H9 (cell line): ENCODE data around the gene MAP3K20. TPM values are rescaled to one million over a fixed set of nuclear protein-coding genes. Genes with fewer than 3 reads are reported as not detected.

Source experiments
- DNase-seq: peaks from one replicate; pipeline ENCODE4 v3.0.0-alpha.2; 2017
- H2AFZ ChIP-seq: one replicate; pipeline ENCODE4 v1.6.1; 2013; ENCODE audit warnings: mild to moderate bottlenecking, low read length, control low read depth, moderate library complexity
- H2AK5ac ChIP-seq: 2 replicates; pipeline ENCODE4 v1.6.1; 2013; ENCODE audit warnings: low read length, control low read depth, mixed read lengths; ENCODE audit not compliant: insufficient read length
- H2BK120ac ChIP-seq: one replicate; pipeline ENCODE4 v1.6.1; 2013; ENCODE audit warnings: low read depth, mild to moderate bottlenecking, low read length, control low read depth, inconsistent platforms; ENCODE audit not compliant: poor library complexity, severe bottlenecking
- H2BK12ac ChIP-seq: 2 replicates; pipeline ENCODE4 v1.6.1; 2013; ENCODE audit warnings: low read length, control low read depth, mixed read lengths, low read depth; ENCODE audit not compliant: insufficient read length
- H2BK15ac ChIP-seq: 2 replicates; pipeline ENCODE4 v1.6.1; 2013; ENCODE audit warnings: low read depth, low read length, control low read depth
- H2BK20ac ChIP-seq: one replicate; pipeline ENCODE4 v1.6.1; 2013; ENCODE audit warnings: low read depth, mild to moderate bottlenecking, low read length, control low read depth, inconsistent platforms; ENCODE audit not compliant: poor library complexity, severe bottlenecking
- H2BK5ac ChIP-seq: 2 replicates; pipeline ENCODE4 v1.6.1; 2013; ENCODE audit warnings: low read length, control low read depth, mixed read lengths; ENCODE audit not compliant: insufficient read length
- H3K14ac ChIP-seq: 2 replicates; pipeline ENCODE4 v1.6.1; 2013; ENCODE audit warnings: low read length, control low read depth; ENCODE audit not compliant: insufficient read depth
- H3K18ac ChIP-seq: 2 replicates; pipeline ENCODE4 v1.6.1; 2013; ENCODE audit warnings: low read depth, mild to moderate bottlenecking, mixed read lengths, low read length, control low read depth; ENCODE audit not compliant: insufficient read length
- H3K23ac ChIP-seq: 2 replicates; pipeline ENCODE4 v1.6.1; 2013; ENCODE audit warnings: low read length, control low read depth, mixed read lengths, low read depth; ENCODE audit not compliant: insufficient read length
- H3K23me2 ChIP-seq: 2 replicates; pipeline ENCODE4 v1.6.1; 2013; ENCODE audit warnings: low read depth, mild to moderate bottlenecking, mixed read lengths, low read length, control low read depth; ENCODE audit not compliant: insufficient read length, poor library complexity, severe bottlenecking
- H3K27ac ChIP-seq: 2 replicates; pipeline ENCODE4 v1.5.1; 2013; ENCODE audit warnings: low read length, control low read depth, mixed read lengths, low read depth; ENCODE audit not compliant: insufficient read length
- H3K27me3 ChIP-seq: 2 replicates; pipeline ENCODE4 v1.6.1; 2013; ENCODE audit warnings: low read length, control low read depth, inconsistent platforms; ENCODE audit not compliant: insufficient read depth
- H3K4ac ChIP-seq: 2 replicates; pipeline ENCODE4 v1.6.1; 2013; ENCODE audit warnings: low read depth, mild to moderate bottlenecking, control low read depth, inconsistent platforms, low read length, moderate library complexity
- H3K4me1 ChIP-seq: 2 replicates; pipeline ENCODE4 v1.6.1; 2013; ENCODE audit warnings: low read length, control low read depth, inconsistent platforms; ENCODE audit not compliant: insufficient read depth
- H3K4me2 ChIP-seq: 2 replicates; pipeline ENCODE4 v1.6.1; 2013; ENCODE audit warnings: low read length, control low read depth, mixed read lengths; ENCODE audit not compliant: insufficient read length, insufficient read depth
- H3K56ac ChIP-seq: 2 replicates; pipeline ENCODE4 v1.6.1; 2013; ENCODE audit warnings: low read depth, mild to moderate bottlenecking, mixed read lengths, low read length, control low read depth; ENCODE audit not compliant: insufficient read length
- H3K79me1 ChIP-seq: 2 replicates; pipeline ENCODE4 v1.6.1; 2013; ENCODE audit warnings: low read depth, mild to moderate bottlenecking, moderate library complexity, low read length, control low read depth, inconsistent platforms; ENCODE audit not compliant: insufficient read depth, poor library complexity, severe bottlenecking
- H3K79me2 ChIP-seq: 2 replicates; pipeline ENCODE4 v1.6.1; 2013; ENCODE audit warnings: low read length, control low read depth, inconsistent platforms; ENCODE audit not compliant: insufficient read depth
- H3K9ac ChIP-seq: 2 replicates; pipeline ENCODE4 v1.6.1; 2013; ENCODE audit warnings: low read length, control low read depth, mixed read lengths; ENCODE audit not compliant: insufficient read length; ENCODE audit errors: extremely low read depth
- H3K9me3 ChIP-seq: one replicate; pipeline ENCODE4 v1.6.1; 2013; ENCODE audit warnings: low read depth, low read length, inconsistent platforms; ENCODE audit not compliant: control insufficient read depth
- H3T11ph ChIP-seq: one replicate; pipeline ENCODE4 v1.6.1; 2013; ENCODE audit warnings: mild to moderate bottlenecking, low read length, control low read depth, inconsistent platforms
- H4K20me1 ChIP-seq: one replicate; pipeline ENCODE4 v1.6.1; 2013; ENCODE audit not compliant: control insufficient read depth, insufficient read length, insufficient read depth
- H4K5ac ChIP-seq: 2 replicates; pipeline ENCODE4 v1.6.1; 2013; ENCODE audit warnings: low read depth, mild to moderate bottlenecking, mixed read lengths, low read length, control low read depth; ENCODE audit not compliant: insufficient read length
- H4K8ac ChIP-seq: replicated peaks from 2 replicates; pipeline ENCODE4 v1.6.1; 2013; ENCODE audit warnings: low read length, control low read depth, mixed read lengths, low read depth; ENCODE audit not compliant: insufficient read length
- H4K91ac ChIP-seq: 2 replicates; pipeline ENCODE4 v1.6.1; 2013; ENCODE audit warnings: low read depth, mild to moderate bottlenecking, moderate library complexity, mixed read lengths, low read length, control low read depth; ENCODE audit not compliant: insufficient read length
- H3K27ac Mint-ChIP-seq, 3 experiments: 2 replicates in 2 of 3; 3 replicates in 1 of 3; pipeline ENCODE4 v1.8.0; 2020 to 2021; ENCODE audit warnings: mixed read lengths in 3 of 3, mild to moderate bottlenecking in 1 of 3, moderate library complexity in 1 of 3
- H3K27me3 Mint-ChIP-seq: 2 replicates; pipeline ENCODE4 v1.8.0; 2021; ENCODE audit warnings: low read depth, mild to moderate bottlenecking, moderate library complexity, mixed read lengths
- H3K36me3 Mint-ChIP-seq, 3 experiments: 2 replicates in 2 of 3; 3 replicates in 1 of 3; pipeline ENCODE4 v1.8.0; 2020 to 2021; ENCODE audit warnings: low read depth in 3 of 3, mixed read lengths in 3 of 3; ENCODE audit not compliant: insufficient read depth in 1 of 3
- H3K4me1 Mint-ChIP-seq, 2 experiments: 2 replicates each; pipeline ENCODE4 v1.8.0; 2020; ENCODE audit warnings: mixed read lengths in 2 of 2
- H3K4me3 Mint-ChIP-seq, 2 experiments: 2 replicates in 1 of 2; 3 replicates in 1 of 2; pipeline ENCODE4 v1.8.0; 2020 to 2021; ENCODE audit warnings: mild to moderate bottlenecking in 2 of 2, mixed read lengths in 2 of 2, moderate library complexity in 1 of 2
- H3K9me3 Mint-ChIP-seq, 2 experiments: 2 replicates in 1 of 2; 3 replicates in 1 of 2; pipeline ENCODE4 v1.8.0; 2020; ENCODE audit warnings: mild to moderate bottlenecking in 2 of 2, mixed read lengths in 2 of 2, moderate library complexity in 1 of 2
- CTCF ChIP-seq: fragments of 200-600 bp; sonication (generic); conservative IDR thresholded peaks from 3 replicates; pipeline ENCODE4 v1.8.0; 2021; ENCODE audit warnings: antibody characterized with exemption, mild to moderate bottlenecking
- WGBS: extraction: QIAGEN DNeasy Blood & Tissue Kit; methylation state at CpG from one replicate; pipeline ENCODE4 v1.1.7; 2013; ENCODE audit warnings: missing lambda C conversion rate, low lambda C conversion rate, mixed read lengths; ENCODE audit not compliant: insufficient read length; ENCODE audit errors: extremely low coverage; 5-methylcytosine and 5-hydroxymethylcytosine counted together
- total RNA-seq: library from RNA; stranded (reverse); gene quantifications from 2 replicates; pipeline ENCODE4 v1.2.1, GENCODE V29; 2021

The MAP3K20 gene
- total RNA-seq, 1 experiment from 2014 or later, result 8.7 TPM

GRCh38 chr2:173043476-173043875 lies 32.2 kb upstream of the MAP3K20 start:
- no peak overlapping the region for H3K4me3 Mint-ChIP-seq
- no peak overlapping the region for H2BK12ac ChIP-seq
- DNase-seq, result no peak
- H3K4me1 ChIP-seq, result no peaks in the 10 kb centered on the region
- H3K4me1 Mint-ChIP-seq, result peaks cover 0 to 4% of the 10 kb centered on the region in 2 experiments; a peak in 2 of 4 replicates
- no peak overlapping the region for H3K18ac ChIP-seq
- H3K27me3 ChIP-seq, result no peaks in the 10 kb centered on the region
- H2AFZ ChIP-seq, result no peak overlapping the region
- no peaks in the 10 kb centered on the region for H4K20me1 ChIP-seq
- no peaks in the 10 kb centered on the region for H3K27me3 Mint-ChIP-seq
- H2BK20ac ChIP-seq, result no peak overlapping the region
- H3K27ac Mint-ChIP-seq, result no peak overlapping the region; a peak in 1 of 7 replicates
- no peaks in the 10 kb centered on the region for H3K9me3 Mint-ChIP-seq
- no peak overlapping the region for H3K23ac ChIP-seq
- no peak overlapping the region for H4K8ac ChIP-seq
- no peak overlapping the region for H2BK15ac ChIP-seq
- H3K9ac ChIP-seq, result no peak overlapping the region
- H3K79me2 ChIP-seq, result no peaks in the 10 kb centered on the region
- no peaks in the 10 kb centered on the region for H3K9me3 ChIP-seq
- no peaks in the 10 kb centered on the region for H3K36me3 Mint-ChIP-seq
- no peak overlapping the region for H3K4me2 ChIP-seq
- no peaks in the 10 kb centered on the region for H3K79me1 ChIP-seq
- no peak overlapping the region for H3T11ph ChIP-seq
- no peak overlapping the region for H3K27ac ChIP-seq
- H4K91ac ChIP-seq, result peak overlapping the region; percentile 33
- H4K5ac ChIP-seq, result no peak overlapping the region
- TF ChIP-seq CTCF, result no peak
- no peaks in the 10 kb centered on the region for H3K23me2 ChIP-seq
- H3K56ac ChIP-seq, result no peak overlapping the region
- H2BK5ac ChIP-seq, result no peak overlapping the region
- no peak overlapping the region for H3K4ac ChIP-seq
- no CpG with 5 or more reads among the region's 8 CpGs for WGBS
- no peak overlapping the region; the same call in 1 of the 2 replicates for H3K14ac ChIP-seq
- H2AK5ac ChIP-seq, result no peak overlapping the region
- H2BK120ac ChIP-seq, result no peak overlapping the region
